ENCODE measurements around the gene NDOR1.

DNA sequence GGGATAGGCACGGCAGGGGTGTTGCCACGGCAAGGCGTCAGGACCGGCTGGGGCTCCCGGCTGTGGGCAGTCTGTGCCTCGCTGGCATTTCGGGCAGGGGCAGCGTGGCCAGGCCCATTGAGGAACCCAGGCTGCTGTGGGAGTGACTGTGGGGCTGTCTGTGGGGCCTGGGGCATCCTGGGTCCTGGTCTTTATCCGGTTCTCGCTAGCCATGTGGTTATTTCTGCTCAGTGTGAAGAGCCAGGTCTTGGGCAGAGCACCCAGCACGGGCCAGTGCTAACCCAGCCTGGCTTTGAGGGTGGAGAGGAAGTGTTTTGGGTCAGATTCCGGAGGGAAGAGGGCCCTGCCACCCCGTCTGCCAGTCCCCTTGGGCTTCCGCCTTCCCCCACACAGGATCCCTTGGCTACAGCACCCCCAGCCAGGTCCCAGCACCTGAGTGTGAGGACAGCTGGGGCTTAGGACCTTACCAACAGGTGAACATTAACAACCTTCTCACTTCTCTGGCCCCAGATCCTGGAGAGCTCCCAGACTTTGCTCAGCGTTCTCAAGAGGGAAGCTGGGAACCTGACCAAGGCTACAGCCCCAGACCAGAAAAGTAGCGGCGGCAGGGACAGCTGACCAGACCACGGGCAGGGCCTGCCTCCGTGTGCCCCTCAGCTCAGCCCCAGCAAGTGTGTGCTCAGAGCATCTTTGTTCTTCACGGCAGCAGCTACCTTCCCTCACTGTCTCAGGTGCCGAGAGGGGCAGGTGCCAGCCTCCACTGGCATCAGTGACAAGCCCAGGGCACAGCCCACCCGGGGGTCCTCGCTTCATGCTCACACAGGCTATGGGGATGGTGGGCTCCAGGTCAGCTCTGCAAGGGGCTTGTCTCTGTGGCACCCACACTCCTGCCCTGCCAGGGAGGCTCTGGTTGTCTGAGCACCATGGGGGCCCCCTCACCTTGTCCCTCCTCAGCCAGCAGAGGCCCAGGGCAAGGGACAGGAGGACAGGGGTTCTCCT lies 15.9 kb upstream of the NDOR1 start:
- TF ChIP-seq POLR2A (IDR thresholded peaks at IDR 0.05): no peak
- TF ChIP-seq, protein P1, sequence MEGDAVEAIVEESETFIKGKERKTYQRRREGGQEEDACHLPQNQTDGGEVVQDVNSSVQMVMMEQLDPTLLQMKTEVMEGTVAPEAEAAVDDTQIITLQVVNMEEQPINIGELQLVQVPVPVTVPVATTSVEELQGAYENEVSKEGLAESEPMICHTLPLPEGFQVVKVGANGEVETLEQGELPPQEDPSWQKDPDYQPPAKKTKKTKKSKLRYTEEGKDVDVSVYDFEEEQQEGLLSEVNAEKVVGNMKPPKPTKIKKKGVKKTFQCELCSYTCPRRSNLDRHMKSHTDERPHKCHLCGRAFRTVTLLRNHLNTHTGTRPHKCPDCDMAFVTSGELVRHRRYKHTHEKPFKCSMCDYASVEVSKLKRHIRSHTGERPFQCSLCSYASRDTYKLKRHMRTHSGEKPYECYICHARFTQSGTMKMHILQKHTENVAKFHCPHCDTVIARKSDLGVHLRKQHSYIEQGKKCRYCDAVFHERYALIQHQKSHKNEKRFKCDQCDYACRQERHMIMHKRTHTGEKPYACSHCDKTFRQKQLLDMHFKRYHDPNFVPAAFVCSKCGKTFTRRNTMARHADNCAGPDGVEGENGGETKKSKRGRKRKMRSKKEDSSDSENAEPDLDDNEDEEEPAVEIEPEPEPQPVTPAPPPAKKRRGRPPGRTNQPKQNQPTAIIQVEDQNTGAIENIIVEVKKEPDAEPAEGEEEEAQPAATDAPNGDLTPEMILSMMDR (IDR thresholded peaks at IDR 0.05): no peak
